OCI-LY3 (cell line): ENCODE measurements around the gene MAT1A.
"Not testable (repeated sequence)": the region's sequence is repeated elsewhere in the genome, so short reads cannot be mapped to it uniquely, and the experiment has no call there.

ENCODE experiments used
- H2AFZ ChIP-seq: fragments of 200-600, 300-600 bp; shearing (Covaris generic); 2 replicates; pipeline ENCODE4 v1.6.0; 2014; ENCODE audit warnings: antibody characterized with exemption, low read depth, low read length
- H3K27ac ChIP-seq: fragments of 200-600, 300-600 bp; sonication (generic); 2 replicates; pipeline ENCODE4 v1.5.1; 2014; ENCODE audit warnings: mild to moderate bottlenecking, low read length, moderate library complexity, mixed read lengths
- H3K27me3 ChIP-seq: fragments of 200-600, 300-600 bp; sonication (generic); 2 replicates; pipeline ENCODE4 v1.6.1; 2014; ENCODE audit warnings: low read depth, low read length, mixed read lengths
- H3K36me3 ChIP-seq: fragments of 200-600, 300-600 bp; sonication (generic); replicated peaks from 2 replicates; pipeline ENCODE3; 2014; ENCODE audit warnings: low read depth, low read length, mixed read lengths
- H3K4me1 ChIP-seq: fragments of 300-600, 200-600 bp; sonication (generic); 2 replicates; pipeline ENCODE4 v1.6.1; 2014; ENCODE audit warnings: low read length, mixed read lengths
- H3K4me2 ChIP-seq: fragments of 200-600, 300-600 bp; sonication (generic); 2 replicates; pipeline ENCODE4 v1.6.1; 2014; ENCODE audit warnings: low read length, mixed read lengths
- H3K4me3 ChIP-seq: fragments of 300-600, 200-600 bp; sonication (generic); 2 replicates; pipeline ENCODE4 v1.5.1; 2014; ENCODE audit warnings: antibody characterized with exemption, mild to moderate bottlenecking, low read length, moderate library complexity
- H3K79me2 ChIP-seq: fragments of 300-600, 200-600 bp; shearing (Covaris generic); 2 replicates; pipeline ENCODE4 v1.6.1; 2014; ENCODE audit warnings: mild to moderate bottlenecking, low read length, mixed read lengths
- H3K9ac ChIP-seq: fragments of 300-600, 200-600 bp; shearing (Covaris generic); 2 replicates; pipeline ENCODE4 v1.6.0; 2014; ENCODE audit warnings: mild to moderate bottlenecking, low read length, moderate library complexity
- H3K9me3 ChIP-seq: fragments of 200-600, 300-600 bp; shearing (Covaris generic); 2 replicates; pipeline ENCODE4 v1.6.1; 2014; ENCODE audit warnings: low read length, mixed read lengths; ENCODE audit not compliant: insufficient read depth
- H4K20me1 ChIP-seq: fragments of 200-600, 300-600 bp; sonication (generic); 2 replicates; pipeline ENCODE4 v1.6.1; 2016; ENCODE audit warnings: low read length, mixed read lengths; ENCODE audit not compliant: insufficient read depth
- EZH2phosphoT487 ChIP-seq: fragments of 200-600 bp; shearing (Covaris generic); IDR thresholded peaks from 2 replicates; pipeline ENCODE4 v1.6.1; 2018; ENCODE audit warnings: antibody characterized with exemption, mixed run types, low read depth
- TF ChIP-seq, protein P1 (sequence below): fragments of 200-600, 300-600 bp; sonication (generic); IDR thresholded peaks from 2 replicates; pipeline ENCODE4 v1.5.1; 2014; ENCODE audit warnings: antibody characterized with exemption, low read length, low read depth

MAT1A gene

DNA sequence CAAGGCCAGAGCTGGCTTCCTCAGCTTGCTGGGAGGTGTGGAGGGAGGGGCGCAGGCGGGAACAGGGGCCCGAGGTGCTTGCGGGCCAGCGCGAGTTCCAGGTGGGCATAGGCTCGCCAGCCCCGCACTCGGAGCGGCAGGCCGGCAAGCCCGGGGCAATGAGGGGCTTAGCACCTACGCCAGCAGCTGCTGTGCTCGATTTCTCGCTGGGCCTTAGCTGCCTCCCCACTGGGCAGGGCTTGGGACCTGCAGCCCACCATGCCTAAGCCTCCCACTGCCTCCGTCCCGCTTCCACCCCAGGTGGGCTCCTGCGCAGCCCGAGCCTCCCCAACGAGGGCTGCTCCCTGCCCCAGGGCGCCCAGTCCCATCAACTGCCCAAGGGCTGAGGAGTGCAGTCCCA is 25.9 kb upstream of the MAT1A start:
- Histone ChIP-seq H3K27ac (no peak overlapping the region), H3K9me3 (no peaks in the 10 kb centered on the region), H3K9ac (no peak overlapping the region), H3K4me3 (no peak overlapping the region), H3K27me3 (peaks cover 4% of the 10 kb centered on the region), H3K36me3 (no peaks in the 10 kb centered on the region), H2AFZ (no peak overlapping the region), H3K79me2 (no peaks in the 10 kb centered on the region), H3K4me2 (no peak overlapping the region), H3K4me1 (peaks cover 6% of the 10 kb centered on the region; the same call in 1 of the 2 replicates), H4K20me1 (no peaks in the 10 kb centered on the region)
- no peak for TF ChIP-seq EZH2phosphoT487
- TF ChIP-seq, protein P1, sequence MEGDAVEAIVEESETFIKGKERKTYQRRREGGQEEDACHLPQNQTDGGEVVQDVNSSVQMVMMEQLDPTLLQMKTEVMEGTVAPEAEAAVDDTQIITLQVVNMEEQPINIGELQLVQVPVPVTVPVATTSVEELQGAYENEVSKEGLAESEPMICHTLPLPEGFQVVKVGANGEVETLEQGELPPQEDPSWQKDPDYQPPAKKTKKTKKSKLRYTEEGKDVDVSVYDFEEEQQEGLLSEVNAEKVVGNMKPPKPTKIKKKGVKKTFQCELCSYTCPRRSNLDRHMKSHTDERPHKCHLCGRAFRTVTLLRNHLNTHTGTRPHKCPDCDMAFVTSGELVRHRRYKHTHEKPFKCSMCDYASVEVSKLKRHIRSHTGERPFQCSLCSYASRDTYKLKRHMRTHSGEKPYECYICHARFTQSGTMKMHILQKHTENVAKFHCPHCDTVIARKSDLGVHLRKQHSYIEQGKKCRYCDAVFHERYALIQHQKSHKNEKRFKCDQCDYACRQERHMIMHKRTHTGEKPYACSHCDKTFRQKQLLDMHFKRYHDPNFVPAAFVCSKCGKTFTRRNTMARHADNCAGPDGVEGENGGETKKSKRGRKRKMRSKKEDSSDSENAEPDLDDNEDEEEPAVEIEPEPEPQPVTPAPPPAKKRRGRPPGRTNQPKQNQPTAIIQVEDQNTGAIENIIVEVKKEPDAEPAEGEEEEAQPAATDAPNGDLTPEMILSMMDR: no peak

DNA sequence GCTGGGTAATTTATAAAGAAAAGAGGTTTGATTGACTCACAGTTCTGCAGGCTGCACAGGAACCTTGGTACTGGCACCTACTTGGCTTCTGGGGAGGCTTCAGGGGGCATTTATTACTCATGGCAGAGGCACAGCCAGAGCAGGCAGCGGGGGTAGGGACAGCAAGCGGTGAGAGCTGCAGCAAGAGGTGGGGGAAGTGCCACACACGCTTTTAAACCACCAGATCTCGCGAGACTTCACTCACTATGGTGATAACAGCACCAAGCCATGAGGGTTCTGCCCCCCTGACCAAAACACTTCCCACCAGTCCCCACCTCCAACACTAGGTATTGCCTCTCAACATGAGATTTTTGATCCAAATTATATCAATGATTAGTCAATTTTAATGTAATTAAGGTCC is 24.1 kb upstream of the MAT1A start:
- Histone ChIP-seq H3K27ac (no peak overlapping the region), H3K4me3 (no peak overlapping the region), H3K4me1 (peaks cover 6% of the 10 kb centered on the region; the same call in 1 of the 2 replicates), H4K20me1 (no peaks in the 10 kb centered on the region), H3K36me3 (no peaks in the 10 kb centered on the region), H3K9ac (no peak overlapping the region), H3K9me3 (no peaks in the 10 kb centered on the region), H3K4me2 (no peak overlapping the region), H3K79me2 (no peaks in the 10 kb centered on the region), H3K27me3 (peaks cover 4% of the 10 kb centered on the region; the same call in 1 of the 2 replicates), H2AFZ (no peak overlapping the region)
- no peak for TF ChIP-seq EZH2phosphoT487
- TF ChIP-seq, protein P1: no peak

DNA sequence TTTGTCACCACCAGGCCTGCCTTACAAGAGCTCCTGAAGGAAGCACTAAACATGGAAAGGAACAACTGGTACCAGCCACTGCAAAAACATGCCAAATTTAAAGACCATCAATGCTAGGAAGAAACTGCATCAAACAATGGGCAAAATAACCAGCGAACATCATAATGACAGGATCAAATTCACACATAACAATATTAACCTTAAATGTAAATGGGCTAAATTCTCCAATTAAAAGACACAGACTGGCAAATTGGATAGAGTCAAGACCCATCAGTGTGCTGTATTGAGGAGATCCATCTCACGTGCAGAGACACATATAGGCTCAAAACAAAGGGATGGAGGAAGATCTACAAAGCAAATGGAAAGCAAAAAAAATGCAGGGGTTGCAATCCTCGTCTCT is 16.5 kb upstream of the MAT1A start:
- not testable (repeated sequence) for H3K79me2 ChIP-seq, H3K9me3 ChIP-seq, H3K4me2 ChIP-seq, H4K20me1 ChIP-seq, H3K9ac ChIP-seq, H3K27ac ChIP-seq, H3K27me3 ChIP-seq, H3K36me3 ChIP-seq, H3K4me3 ChIP-seq, H2AFZ ChIP-seq, H3K4me1 ChIP-seq

DNA sequence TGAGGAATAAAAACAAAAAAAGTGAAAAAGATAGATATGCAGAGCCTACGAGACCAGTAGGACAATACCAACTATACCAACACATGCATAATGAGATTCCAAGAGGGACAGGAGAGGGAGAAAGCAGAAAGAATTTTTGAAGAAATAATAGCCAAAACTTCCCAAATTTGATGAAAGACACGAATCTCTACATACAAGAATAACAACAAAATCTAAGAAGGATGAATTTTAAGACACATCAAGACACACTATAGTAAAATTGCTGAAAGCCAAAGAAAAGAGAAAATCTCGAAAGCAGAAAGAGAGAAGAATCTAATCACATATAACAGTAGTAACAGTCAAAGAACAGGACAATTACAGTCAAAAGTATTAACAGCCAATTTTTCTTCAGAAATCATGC is 7.5 kb upstream of the MAT1A start:
- H3K9me3 ChIP-seq: no peaks in the 10 kb centered on the region
- H3K4me1 ChIP-seq: no peaks in the 10 kb centered on the region
- TF ChIP-seq, protein P1: no peak
- no peak for TF ChIP-seq EZH2phosphoT487
- H3K27me3 ChIP-seq: no peaks in the 10 kb centered on the region; the same call in 1 of the 2 replicates
- H4K20me1 ChIP-seq: no peaks in the 10 kb centered on the region
- no peak overlapping the region for H3K4me3 ChIP-seq
- no peaks in the 10 kb centered on the region for H3K79me2 ChIP-seq
- no peaks in the 10 kb centered on the region for H3K36me3 ChIP-seq
- H3K4me2 ChIP-seq: no peak overlapping the region
- H3K9ac ChIP-seq: no peak overlapping the region
- no peak overlapping the region for H3K27ac ChIP-seq
- no peak overlapping the region for H2AFZ ChIP-seq
